ENCODE data around the gene CTDP1.
"Not testable (repeated sequence)": the region's sequence is repeated elsewhere in the genome, so short reads cannot be mapped to it uniquely, and the experiment has no call there.

The CTDP1 gene

DNA sequence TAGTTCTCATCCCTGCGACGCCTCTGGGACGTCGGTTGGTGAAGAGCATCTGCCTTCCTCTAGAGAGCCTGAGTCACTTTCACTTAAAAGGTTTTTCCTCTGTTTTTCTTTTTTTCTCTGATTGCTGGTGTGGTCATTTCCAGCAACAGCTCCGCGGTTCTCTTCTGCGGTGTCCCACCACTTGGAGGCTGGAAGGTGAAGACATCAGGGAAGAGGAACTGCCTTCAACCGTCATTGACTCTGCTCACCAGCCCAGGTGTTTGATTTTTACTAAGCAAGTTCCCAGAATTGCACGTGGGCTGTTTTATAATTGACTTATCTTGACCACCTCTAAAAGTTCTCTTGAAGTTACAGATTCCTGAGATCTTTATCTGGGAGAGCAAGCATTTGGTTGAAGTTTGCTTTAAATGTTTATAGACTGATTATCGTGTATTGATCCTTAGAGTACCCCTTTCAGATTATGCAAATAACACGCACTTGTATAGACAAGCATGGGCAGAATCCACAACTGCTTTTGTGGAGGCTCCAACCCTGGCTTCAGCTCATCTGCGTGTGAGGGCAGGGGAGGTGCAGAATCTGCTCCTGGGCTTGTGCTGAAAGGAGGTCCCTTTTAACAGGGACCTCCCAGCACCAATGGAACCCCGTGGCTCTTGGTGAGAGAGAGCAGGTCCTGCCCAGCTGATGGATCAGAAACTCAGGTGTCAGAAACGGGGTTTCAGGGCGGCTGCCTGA, 3.5 kb downstream of the CTDP1 start:
- no peak for DNase-seq

DNA sequence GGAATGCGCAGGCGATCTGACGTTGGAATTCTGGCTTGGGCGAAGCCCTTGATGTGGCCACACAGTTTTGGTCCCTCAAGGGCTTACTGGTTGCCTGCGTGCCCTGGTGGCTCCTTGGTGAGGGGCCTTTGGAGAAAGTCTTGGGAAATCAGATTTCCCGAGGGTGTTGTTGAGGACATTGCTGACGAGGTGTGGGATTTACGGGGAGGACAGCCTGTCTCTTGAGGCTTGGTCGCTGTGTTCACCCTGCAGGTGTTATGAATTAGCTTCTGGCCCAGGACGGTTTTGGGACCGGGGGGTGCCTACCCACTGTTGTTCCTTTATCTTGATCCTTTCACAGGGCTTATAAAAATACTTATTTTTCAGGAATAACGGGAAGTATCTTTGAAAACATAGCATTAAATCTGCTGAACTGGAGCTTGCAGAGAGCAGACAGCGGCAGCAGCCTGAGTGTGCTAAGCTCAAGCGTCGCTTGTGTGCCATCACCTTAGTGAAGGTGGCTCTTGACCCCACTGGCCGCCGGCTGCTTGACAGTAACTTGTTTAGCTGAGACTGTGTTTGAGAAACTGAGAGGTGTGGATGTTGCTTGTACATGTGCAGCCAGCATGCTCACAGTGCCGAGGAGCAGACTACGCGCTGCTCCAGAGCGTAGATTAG, 4.2 kb downstream of the CTDP1 start:
- no peak for DNase-seq

DNA sequence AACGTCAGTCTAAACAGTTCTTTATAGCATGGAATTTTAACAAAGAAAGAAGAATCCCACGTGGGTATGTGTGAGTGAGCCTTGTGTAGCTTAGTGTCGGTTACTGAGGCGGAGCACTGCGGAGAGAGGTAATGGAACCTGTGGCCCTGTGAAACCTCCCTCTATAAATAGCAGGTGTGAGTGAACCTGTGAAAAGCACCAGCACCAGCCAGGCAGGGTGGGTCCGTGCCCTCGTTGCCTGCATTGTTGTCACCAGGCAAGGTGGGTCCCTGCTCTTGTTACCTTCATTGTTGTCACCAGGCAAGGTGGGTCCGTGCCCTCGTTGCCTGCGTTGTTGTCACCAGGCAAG, 4.7 kb downstream of the CTDP1 start:
- DNase-seq = no peak

DNA sequence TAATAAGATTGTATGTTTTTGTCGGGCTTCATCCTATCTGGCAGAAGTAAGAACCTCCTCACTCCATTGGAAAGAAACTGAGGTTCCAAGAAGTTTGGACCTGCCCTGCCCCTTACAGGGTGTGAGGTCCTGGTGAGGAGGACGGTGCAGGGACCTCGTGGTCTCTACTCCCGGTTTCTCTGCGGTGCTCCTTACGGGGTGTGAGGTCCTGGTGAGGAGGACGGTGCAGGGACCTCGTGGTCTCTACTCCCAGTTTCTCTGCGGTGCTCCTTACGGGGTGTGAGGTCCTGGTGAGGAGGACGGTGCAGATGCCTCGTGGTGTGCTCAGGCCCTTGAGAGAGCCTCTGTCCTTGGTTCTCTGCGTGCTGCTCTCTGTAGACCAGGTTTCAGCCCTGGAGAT, 5.2 kb downstream of the CTDP1 start:
- no peak for DNase-seq

DNA sequence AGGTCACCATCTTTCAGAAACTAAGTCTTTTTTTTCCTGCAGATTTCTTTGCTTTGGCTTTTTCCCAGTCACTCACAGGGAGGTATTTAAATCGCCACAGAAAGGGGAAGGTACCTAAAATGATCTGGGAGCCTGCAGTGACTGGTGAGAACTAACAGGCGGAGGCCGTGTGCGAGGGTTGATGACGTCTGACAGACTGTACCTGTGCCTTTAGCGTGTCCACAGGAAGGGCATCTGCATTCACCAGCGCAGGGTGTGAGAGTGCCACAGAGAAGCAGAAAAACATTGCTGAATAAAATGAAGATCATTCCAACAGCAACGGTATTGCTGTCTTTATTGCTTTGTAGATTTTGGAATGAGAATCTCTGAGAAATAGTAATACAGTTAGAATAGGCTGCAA, 5.7 kb downstream of the CTDP1 start:
- DNase-seq = no peak

DNA sequence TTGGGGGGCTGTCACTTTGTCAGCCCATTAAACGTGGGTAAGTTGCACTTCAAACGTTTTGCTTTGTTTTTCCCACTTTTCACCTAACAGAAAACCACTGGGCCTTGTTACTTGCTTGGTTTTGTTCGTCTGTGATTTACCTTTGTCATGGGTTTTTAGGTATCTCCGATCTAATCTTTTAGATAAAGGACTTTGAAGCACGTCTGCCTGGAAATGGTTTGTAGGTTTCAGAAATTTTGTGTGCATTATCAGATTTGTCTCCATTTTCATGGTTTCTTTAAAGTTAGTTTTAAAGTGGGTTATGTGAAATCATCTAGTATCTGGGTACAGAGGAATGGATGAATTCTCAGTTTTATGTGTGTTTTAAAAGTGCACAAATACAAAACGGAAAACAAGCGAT, 6.4 kb downstream of the CTDP1 start:
- DNase-seq = no peak

DNA sequence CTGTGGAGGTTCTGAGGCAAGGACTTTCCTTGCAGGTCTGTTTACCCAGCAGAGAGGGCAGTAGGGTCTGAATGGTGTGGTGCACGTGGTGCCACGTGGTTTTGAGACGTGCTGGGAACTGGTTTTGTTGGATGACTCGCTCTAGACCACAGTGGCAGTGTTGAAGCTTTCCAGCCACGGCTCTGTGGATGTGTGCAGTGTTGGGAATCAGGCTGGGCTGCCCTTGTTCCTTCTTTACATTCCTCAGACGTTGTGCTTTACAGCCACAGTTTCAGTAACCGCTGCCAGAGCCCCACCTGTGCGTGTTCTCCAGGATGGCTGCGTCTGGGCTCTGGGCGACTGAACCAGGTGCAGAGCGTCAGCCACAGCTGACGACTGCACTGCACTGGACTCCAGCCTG, 8.2 kb downstream of the CTDP1 start:
- no peak for DNase-seq

DNA sequence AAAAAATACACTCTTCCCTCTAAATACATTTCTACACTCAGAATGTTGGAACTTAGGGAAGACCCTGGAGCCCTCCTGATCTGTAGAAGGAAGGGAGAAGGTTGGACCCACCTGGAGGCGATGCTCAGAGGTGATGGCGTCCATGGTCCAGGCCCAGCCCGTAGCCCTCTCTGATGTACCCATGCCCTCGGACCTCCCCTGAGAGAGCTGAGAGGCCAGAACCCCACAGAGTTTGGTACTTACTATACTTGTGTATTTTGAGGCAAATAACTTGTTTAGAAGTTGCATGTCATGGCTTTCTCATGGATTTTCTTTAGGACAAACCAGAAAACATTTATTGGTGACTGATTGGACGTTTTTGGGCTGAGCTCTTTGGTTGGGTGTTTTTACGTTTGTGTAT, 10.5 kb downstream of the CTDP1 start:
- no peak for DNase-seq

DNA sequence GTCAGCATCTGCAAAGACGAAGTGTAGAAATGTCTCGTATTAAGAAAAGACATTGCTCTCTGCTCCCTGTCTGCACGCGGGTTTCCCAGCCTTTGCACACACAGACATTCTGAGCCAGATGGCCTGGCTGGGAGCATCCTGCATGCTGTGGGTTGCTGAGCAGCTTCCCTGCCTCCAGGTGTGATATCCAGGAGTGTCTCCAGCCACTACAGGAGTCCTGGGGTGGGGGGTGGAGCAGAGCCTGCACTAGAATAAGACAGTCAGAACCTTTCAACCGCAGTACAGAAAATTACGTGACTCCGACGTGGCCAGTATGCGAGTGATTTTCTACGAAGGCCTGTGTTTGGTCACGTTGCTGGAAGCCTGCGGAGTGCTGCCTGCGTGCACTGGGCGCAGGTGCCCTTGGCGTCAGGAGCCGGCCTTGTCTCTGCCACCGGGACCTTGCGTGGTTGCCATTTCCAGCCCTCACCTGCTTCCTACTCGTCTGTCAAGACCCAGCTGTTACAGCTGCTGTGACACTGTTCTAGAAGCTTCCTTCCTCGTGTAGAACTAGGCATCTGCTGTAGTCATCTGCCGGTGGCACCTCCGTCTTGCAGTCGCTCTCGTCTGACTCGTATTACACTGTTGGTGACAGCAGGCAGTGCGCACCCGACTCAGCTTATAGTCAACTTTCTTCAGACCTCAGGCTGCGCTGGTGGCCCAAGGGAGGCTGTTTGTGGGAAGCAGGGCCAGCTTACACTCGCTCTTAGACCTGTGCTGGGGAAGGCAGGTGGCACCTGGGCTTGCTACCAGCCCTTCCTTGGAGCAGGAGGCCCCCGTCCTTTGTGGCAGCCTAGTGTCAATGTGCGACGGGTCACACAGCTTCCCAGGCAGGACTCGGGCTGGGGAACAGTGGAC, 11.2 kb downstream of the CTDP1 start:
- DNase-seq = no peak

DNA sequence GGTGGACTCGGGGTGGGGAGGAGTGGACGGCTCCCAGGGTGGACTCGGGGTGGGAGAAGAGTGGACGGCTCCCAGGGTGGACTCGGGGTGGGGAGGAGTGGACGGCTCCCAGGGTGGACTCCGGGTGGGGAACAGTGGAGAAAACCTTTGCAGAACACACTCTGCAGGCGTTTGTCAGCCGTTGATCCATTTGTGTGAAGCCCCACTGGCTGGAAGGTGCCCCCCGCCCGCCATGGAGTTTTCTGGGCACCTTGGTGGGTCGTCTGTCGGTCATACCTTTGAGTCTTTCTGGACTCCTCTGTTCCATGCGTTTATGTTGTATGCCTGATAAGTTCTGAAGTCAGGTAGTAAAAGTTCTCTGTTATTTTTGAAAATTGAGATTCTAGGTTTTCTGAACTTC, 12.5 kb downstream of the CTDP1 start:
- DNase-seq = no peak

DNA sequence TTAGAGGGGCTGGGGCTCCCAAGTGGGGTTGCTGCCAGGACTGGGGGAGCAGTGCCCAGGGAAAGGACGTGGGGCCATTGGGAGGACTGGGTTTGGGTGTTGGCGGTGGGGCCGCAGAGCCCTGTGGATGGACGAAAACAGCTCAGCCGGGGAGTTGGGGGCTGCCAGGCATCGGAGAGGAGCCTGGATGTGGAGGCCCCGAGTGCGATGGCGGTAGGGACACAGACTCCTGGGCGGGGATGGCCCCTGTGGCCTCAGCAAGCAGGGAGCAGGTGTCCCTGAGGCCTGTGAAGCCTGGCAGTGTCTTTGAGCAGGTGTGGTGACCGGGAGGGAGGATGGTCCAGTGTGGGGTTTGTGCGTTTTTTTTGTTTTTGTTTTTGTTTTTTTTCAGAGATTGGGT, 13.3 kb downstream of the CTDP1 start:
- DNase-seq = no peak

DNA sequence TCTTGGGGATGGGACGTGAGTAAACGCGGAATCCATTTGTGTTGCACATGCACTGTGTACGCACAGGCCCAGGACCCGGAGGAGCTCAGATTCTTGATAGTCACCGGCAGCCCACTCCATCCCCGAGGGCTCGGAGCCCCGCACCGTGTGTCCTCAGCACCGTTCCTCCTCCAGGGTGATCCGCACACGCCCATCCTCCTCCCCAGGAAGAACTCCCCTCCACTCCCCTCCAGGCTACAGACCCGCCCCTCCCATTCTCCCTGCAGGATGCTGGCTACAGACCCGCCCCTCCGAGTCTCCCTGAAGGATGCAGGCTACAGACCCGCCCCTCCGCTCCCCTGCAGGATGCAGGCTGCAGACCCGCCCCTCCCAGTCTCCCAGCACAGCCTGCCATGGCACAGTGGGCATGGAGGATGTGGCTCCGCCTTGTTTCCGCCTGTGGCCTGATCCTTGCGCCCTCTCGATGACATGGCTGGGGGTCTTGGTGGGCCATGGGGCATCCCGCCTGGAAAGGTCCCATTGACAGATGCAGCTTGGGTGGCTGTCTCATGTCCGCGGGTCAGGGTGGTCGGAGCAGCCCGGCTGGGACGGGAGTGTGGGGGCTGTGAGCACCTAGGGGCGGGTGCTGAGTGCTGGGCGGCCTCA, 14.1 kb downstream of the CTDP1 start:
- DNase-seq = no peak

DNA sequence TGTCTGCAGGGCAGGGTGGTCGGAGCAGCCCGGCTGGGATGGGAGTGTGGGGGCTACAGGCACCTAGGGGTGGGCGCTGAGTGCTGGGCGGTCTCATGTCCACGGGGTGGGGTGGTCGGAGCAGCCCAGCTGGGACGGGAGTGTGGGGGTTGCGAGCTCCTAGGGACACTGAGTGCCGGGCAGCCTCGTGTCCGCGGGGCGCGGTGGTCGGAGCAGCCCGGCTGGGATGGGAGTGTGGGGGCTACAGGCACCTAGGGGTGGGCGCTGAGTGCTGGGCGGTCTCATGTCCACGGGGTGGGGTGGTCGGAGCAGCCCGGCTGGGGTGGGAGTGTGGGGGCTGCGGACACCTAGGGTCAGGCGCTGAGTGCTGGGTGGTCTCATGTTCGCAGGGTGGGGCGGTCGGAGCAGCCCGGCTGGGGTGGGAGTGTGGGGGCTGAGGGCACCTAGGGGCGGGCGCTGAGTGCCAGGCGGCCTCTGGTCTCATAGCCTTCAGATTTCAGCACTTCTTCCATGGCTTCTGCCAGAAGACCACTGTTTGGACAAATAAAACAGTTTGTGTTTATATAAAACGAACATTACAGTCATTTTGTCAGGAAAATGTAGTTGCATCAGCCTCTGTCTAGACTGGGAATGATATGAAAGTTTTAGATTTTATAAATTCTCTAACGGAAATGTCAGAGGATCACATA, 14.7 kb downstream of the CTDP1 start:
- DNase-seq = not testable (repeated sequence)

DNA sequence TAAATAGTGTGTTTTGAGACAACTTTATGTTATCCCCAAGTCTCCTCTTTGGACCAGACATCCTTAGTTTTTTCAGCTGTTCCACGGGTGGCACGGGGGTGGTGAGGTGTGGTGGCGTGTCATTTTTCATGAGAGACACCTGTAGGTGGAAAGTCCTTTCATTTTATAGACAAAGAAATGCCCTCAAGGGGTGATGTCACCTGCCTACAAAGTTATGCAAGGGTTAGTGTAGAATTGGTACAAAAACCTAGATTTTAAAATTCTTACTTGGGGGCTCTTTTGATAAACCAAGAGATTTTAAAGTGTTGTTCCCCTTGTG, 15.3 kb downstream of the CTDP1 start:
- DNase-seq = no peak

DNA sequence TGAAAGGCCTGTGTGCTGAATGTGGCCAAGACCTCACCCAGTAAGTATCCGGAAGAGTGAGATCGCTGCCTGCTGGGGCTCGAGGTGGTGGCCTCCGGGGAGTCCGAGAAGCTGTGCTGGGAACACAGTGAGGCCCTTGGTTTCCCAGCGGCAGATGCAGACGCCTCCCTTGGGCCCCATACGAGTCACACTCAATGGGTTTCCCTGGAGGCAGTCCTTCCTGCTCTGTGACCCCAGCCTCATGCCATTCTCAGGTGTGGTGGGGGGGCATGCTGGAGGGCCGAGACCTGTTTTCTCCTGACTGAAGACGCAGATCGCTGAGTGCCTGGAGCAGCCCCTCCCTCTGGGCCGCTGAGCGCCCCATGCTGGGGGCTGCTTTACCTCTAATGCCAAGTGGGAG, 15.7 kb downstream of the CTDP1 start:
- DNase-seq = no peak

DNA sequence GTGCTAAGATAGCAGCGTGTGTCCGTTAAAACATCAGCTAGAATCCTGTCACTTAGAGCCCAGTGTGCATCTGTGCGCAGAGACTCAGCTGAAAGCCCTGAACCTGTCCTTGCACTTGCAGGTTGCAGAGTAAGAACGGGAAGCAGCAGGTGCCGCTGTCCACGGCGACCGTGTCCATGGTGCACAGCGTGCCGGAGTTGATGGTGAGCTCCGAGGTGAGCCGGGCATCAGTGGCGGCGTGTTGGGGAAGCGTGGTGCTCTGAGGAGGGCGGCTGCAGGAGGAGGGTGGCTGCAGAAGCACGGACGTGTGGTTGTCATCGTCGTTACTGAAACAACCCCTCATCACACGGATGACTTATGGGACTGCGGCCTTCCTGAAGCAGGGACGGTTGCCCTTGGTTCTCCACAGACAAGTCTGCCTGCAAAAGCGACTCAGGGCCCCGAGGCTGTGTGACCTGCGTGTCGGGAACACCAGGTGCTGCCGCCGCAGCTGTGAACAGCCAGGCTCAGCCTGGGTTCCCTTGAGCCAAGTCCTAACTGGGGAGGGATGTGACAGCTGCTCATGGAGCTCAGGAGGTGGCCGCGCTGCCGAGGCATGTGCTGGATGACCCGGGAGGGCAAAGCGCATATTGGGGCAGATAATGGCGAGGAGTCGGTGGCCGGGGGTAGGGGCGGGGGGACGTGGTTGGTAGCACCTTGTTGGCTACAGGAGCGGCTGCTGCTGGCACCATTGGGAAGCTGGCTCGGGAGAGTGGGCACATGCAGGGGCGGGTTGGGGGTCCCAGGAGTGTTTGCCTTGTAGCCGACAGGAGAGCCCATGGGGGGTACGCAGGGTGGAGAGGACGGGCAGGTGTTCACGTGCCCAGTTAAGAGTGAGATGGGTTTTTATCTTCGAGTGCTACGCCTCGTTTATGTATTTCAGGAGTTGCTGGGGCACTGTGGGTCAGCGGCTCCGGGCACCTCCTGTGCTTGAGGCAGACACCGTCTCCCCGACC, 16.6 kb downstream of the CTDP1 start:
- no peak for DNase-seq

DNA sequence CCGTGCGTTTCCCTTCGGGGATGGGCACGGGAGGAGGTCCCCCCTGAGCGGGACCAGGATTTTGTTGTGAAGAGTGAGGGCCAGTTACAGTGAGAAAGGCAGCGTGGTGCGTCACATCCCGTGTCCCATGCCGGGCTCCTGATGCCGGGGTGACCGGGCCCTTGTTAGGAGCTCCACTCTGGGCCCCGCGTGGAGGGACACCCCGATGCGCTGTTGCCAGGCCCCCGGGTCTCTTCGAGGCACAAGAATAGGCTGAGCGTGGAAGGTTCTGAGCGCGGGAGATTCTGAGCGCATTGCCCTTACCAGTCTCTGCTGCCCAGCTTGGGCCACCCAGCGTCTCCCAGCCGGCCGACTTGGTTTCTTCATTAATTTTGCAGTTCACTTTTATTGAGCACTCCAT, 17.6 kb downstream of the CTDP1 start:
- no peak for DNase-seq

DNA sequence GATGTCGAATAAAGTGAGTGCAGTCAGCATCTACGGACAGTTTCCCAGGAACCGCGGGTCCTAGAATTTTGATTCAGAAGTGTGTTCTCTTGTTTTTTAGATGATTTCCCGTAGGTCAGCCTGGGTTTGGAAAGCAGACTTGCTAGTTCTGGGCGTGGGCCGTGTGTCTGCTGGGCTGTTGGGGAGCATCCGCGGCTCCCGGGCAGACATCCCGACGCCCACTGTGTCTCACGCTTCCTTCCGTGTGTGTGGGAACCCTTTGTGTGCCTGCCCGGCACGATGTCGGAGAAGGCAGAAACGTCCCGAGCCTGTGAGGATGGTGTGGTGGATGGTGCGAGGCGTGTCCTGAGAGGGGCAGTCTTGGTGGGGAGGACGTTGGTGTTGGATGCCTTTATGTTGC, 18.4 kb downstream of the CTDP1 start:
- DNase-seq = no peak

DNA sequence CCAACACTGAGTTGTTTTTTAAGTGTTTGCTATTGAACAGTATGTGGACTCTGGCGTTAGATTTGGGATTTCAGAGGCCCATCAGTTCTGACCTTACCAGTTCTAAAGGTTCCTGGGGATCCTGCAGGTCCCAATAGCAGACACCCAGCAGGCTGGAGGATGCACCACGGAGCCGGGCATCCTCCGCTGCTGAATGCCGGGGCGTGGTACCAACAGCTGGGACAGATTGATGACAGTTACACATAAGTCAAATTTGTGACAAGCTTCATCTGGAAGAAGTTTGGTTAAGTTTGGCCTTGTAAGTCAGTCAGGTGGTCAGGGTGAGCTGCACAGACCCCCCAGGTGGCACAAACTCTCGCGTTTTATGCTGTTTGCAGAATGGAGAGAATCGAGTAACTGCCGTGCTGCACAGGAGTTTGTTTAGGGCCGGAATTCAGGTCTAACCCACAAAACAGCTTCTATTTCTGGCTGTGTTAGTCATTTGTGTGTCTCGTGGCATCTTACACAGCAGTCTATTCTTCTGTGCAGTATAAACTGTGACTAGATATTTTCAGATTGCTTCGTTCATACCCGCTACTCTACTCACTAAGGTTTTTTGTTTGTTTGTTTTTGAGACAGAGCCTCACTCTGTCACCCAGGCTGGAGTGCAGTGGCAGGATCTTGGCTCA, 19.2 kb downstream of the CTDP1 start:
- DNase-seq = no peak

DNA sequence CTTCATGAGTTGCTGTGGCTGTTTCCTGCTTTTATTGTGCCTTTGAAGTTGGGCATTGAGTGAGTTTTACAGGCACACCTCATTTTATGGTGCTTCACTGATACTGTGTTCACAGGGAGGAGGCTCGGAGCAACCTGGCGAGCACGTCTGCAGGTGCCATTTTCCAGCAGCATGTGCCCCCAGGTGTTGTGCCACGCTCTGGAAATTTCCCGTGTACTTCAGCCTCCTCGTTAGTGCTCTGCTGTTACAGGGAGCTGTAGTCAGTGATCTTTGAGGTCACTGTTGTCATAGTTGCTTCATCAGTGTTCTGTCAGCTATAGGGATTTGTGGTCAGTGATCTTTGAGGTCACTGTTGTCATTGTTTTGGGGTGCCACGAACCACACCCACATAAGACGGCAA, 20.1 kb downstream of the CTDP1 start:
- no peak for DNase-seq

DNA sequence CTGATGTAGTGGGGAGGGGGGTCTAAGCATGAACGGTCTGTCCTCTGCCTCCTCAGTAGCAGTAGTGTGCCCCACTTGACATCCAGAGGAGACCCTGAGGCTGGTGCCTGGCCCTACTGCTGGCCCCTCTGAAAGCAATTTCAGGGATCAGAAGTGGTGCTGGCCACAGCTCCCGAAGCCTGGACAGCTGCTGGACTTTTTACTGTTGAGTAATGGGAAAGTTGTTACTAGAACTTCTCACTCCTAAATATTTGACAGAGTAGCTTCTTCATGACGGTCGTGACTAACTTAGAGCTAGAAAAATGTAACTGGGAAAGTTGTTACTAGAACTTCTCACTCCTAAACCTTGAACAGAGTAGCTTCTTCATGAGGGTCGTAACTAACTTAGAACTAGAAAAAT, 23.3 kb downstream of the CTDP1 start:
- DNase-seq = no peak

Data from stimulated activated CD4-positive, alpha-beta T cell treated with anti-CD3 and anti-CD28 coated beads, Interleukin-12 subunit alpha, Interleukin-12 subunit beta, amount 100 ng/mL, for 4 hours (primary cell).